HepG2 (cell line): ENCODE results near the gene RPL27A. TPM values are rescaled to one million over a fixed set of nuclear protein-coding genes. Genes with fewer than 3 reads are reported as not detected.

Experiments used
- ARNT ChIP-seq: fragments of 450-650 bp; IDR thresholded peaks from 2 replicates; pipeline ENCODE4 v1.6.1; 2017
- CENPT ChIP-seq: sonication (generic); formaldehyde crosslinking; IDR thresholded peaks from 2 replicates; pipeline ENCODE4 v1.8.0; 2022; ENCODE audit warnings: low read depth, mild to moderate bottlenecking, moderate library complexity, missing genetic modification reagents
- FUBP1 ChIP-seq: sonication (generic); formaldehyde crosslinking; IDR thresholded peaks from 2 replicates; pipeline ENCODE4 v1.5.1; 2020; ENCODE audit warnings: missing genetic modification reagents, mild to moderate bottlenecking, borderline replicate concordance
- HOXA3 ChIP-seq: sonication (generic); formaldehyde crosslinking; IDR thresholded peaks from 2 replicates; pipeline ENCODE4 v1.5.0; 2020; ENCODE audit warnings: missing genetic modification reagents
- KAT2B ChIP-seq: fragments of 150-350 bp; IDR thresholded peaks from 2 replicates; pipeline ENCODE4 v1.6.1; 2014; ENCODE audit warnings: low read depth, low read length, borderline replicate concordance
- SALL2 ChIP-seq: sonication (generic); formaldehyde crosslinking; IDR thresholded peaks from 2 replicates; pipeline ENCODE4 v1.8.1; 2023; ENCODE audit warnings: mild to moderate bottlenecking, missing genetic modification reagents, inconsistent platforms
- SOX13 ChIP-seq, 3 experiments: fragments of 450-650 bp in 1 of 3; sonication (generic) in 1 of 3; formaldehyde crosslinking in 1 of 3; IDR thresholded peaks in 2 of 3; conservative IDR thresholded peaks in 1 of 3; 2 replicates each; pipeline versions ENCODE4 v1.5.0 to v1.6.1; 2016 to 2020; ENCODE audit warnings: antibody characterized with exemption in 1 of 3, mild to moderate bottlenecking in 1 of 3, missing compliant biosample characterization in 1 of 3, missing genetic modification reagents in 1 of 3, moderate library complexity in 1 of 3
- SOX6 ChIP-seq, 2 experiments: fragments of 450-650 bp in 1 of 2; sonication (generic) in 1 of 2; formaldehyde crosslinking in 1 of 2; IDR thresholded peaks; 2 replicates each; pipeline versions ENCODE4 v1.4.0 to v1.6.1; 2017 to 2020; ENCODE audit warnings: antibody characterized with exemption in 1 of 2, mild to moderate bottlenecking in 1 of 2, missing genetic modification reagents in 1 of 2
- SRSF1 ChIP-seq: fragments of 200-400 bp; formaldehyde crosslinking; optimal IDR thresholded peaks from 2 replicates; pipeline ENCODE3; 2017; ENCODE audit warnings: mild to moderate bottlenecking, low read depth, low read length, moderate library complexity
- ZC3H4 ChIP-seq: sonication (generic); formaldehyde crosslinking; IDR thresholded peaks from 2 replicates; pipeline ENCODE4 v1.4.0; 2020; ENCODE audit warnings: missing genetic modification reagents, borderline replicate concordance
- ZEB1 ChIP-seq: IDR thresholded peaks from 2 replicates; pipeline ENCODE4 v1.6.1; 2012; ENCODE audit warnings: mild to moderate bottlenecking, low read depth, inconsistent platforms; ENCODE audit not compliant: insufficient replicate concordance
- ZNF207 ChIP-seq: fragments of 450-650 bp; IDR thresholded peaks from 2 replicates; pipeline ENCODE4 v1.6.1; 2016; ENCODE audit warnings: antibody characterized with exemption, borderline replicate concordance
- ZNF235 ChIP-seq: sonication (generic); formaldehyde crosslinking; IDR thresholded peaks from 2 replicates; pipeline ENCODE4 v1.8.1; 2023; ENCODE audit warnings: mild to moderate bottlenecking, missing genetic modification reagents, borderline replicate concordance
- ZNF503 ChIP-seq: sonication (generic); formaldehyde crosslinking; IDR thresholded peaks from 2 replicates; pipeline ENCODE4 v1.4.0; 2020; ENCODE audit warnings: missing genetic modification reagents
- ZNF574 ChIP-seq: sonication (generic); formaldehyde crosslinking; IDR thresholded peaks from 2 replicates; pipeline ENCODE4 v1.4.0; 2020; ENCODE audit warnings: missing genetic modification reagents
- ZNF652 ChIP-seq: IDR thresholded peaks from 2 replicates; pipeline ENCODE4 v1.6.1; 2016; ENCODE audit warnings: low read depth, borderline replicate concordance
- ZNF687 ChIP-seq: sonication (generic); formaldehyde crosslinking; IDR thresholded peaks from 2 replicates; pipeline ENCODE4 v1.5.1; 2020; ENCODE audit warnings: mild to moderate bottlenecking, missing genetic modification reagents, moderate library complexity
- polyA plus RNA-seq, 8 experiments: library from polyadenylated mRNA; depleted of rRNA in 3 of 8; stranded (reverse) in 7 of 8; unstranded in 1 of 8; fragments of >200 nt; fragmentation: Illumina TruSeq in 4 of 8; extraction: Trizol in 4 of 8; gene quantifications; 2 replicates each; pipeline versions ENCODE4 v1.2.1 to v1.2.3, GENCODE V29; 2011 to 2016; ENCODE audit warnings: low read depth in 4 of 8, missing spikeins in 1 of 8, mixed read lengths in 1 of 8; ENCODE audit not compliant: insufficient read depth in 1 of 8
- total RNA-seq, 5 experiments: library from RNA; depleted of rRNA; stranded (reverse); fragments of >200 nt; fragmentation: Illumina TruSeq; extraction: Trizol; gene quantifications; 2 replicates each; pipeline ENCODE4 v1.2.3, GENCODE V29; 2016; ENCODE audit warnings: low read depth in 1 of 5

RPL27A gene
- total and polyA plus RNA-seq, 2 of the 13 experiments (the other 11 are each of a cell fraction or from before 2014, with no cell fraction given), result 1,531 to 2,153 TPM

- no peak for TF ChIP-seq ZNF687
- TF ChIP-seq ARNT, result no peak
- TF ChIP-seq ZNF652 (CRISPR knock-in tag), result no peak
- no peak for TF ChIP-seq FUBP1 (CRISPR knock-in tag)
- no peak for TF ChIP-seq SRSF1
- no peak for TF ChIP-seq ZEB1
- TF ChIP-seq ZNF574 (CRISPR knock-in tag), result no peak
- TF ChIP-seq SOX13 (IDR thresholded peaks at IDR 0.05), result no peak
- no peak for TF ChIP-seq SOX13 (CRISPR knock-in tag; conservative IDR thresholded peaks at IDR 0.05 in 1 of 2, IDR thresholded peaks at IDR 0.05 in 1 of 2)
- no peak for TF ChIP-seq KAT2B
- no peak for TF ChIP-seq CENPT (CRISPR knock-in tag)
- TF ChIP-seq ZNF503, result no peak
- peak; percentile 18; the same call in 1 of the 2 replicates for TF ChIP-seq ZC3H4 (CRISPR knock-in tag)
- TF ChIP-seq HOXA3 (CRISPR knock-in tag), result peak; percentile 11; the same call in 1 of the 2 replicates
- TF ChIP-seq SOX6 (IDR thresholded peaks at IDR 0.05), result no peak
- TF ChIP-seq SOX6 (CRISPR knock-in tag; IDR thresholded peaks at IDR 0.05), result no peak
- TF ChIP-seq SALL2 (CRISPR knock-in tag), result no peak
- TF ChIP-seq ZNF207, result no peak
- no peak for TF ChIP-seq ZNF235 (CRISPR knock-in tag)
These were observed 669 bp downstream of the RPL27A start (continued) for GRCh38 chr11:8683115-8683807.
